ENCODE results near the gene ARPC2. TPM values are rescaled to one million over a fixed set of nuclear protein-coding genes. Genes with fewer than 3 reads are reported as not detected.

The ARPC2 gene
- total and polyA plus RNA-seq, 2 of the 13 experiments (the other 11 are each of a cell fraction or from before 2014, with no cell fraction given) = 168 to 303 TPM

GRCh38 chr2:218284106-218284811 is 67.3 kb downstream of the ARPC2 start (continued):
- TF ChIP-seq KDM3A (CRISPR knock-in tag; IDR thresholded peaks at IDR 0.05; ENCODE audit: low read depth) (0 out of 2 replicates have a peak, but pooled peaks have one; percentile 48), TRIM24 (CRISPR knock-in tag; IDR thresholded peaks at IDR 0.05) (no peak), HMGA1 (CRISPR knock-in tag; conservative IDR thresholded peaks at IDR 0.05) (no peak), NR2F1 (CRISPR knock-in tag; IDR thresholded peaks at IDR 0.05) (peak in 1 of 2 experiments; percentile 39; a peak in 1 of 4 replicates), ZNF20 (CRISPR knock-in tag; IDR thresholded peaks at IDR 0.05) (no peak), DZIP1 (CRISPR knock-in tag; IDR thresholded peaks at IDR 0.05) (peak; percentile 75; the same call in 1 of the 2 replicates), ZNF205 (CRISPR knock-in tag; IDR thresholded peaks at IDR 0.05) (no peak), PAXIP1 (CRISPR knock-in tag; conservative IDR thresholded peaks at IDR 0.05) (peak; percentile 65), MXD1 (CRISPR knock-in tag; IDR thresholded peaks at IDR 0.05) (no peak; the same call in 1 of the 2 replicates), NPAS2 (CRISPR knock-in tag; IDR thresholded peaks at IDR 0.05; ENCODE audit: borderline replicate concordance) (no peak), KLF13 (CRISPR knock-in tag; IDR thresholded peaks at IDR 0.05) (no peak), REXO4 (CRISPR knock-in tag; IDR thresholded peaks at IDR 0.05; ENCODE audit: borderline replicate concordance) (no peak), SKI (IDR thresholded peaks at IDR 0.05; ENCODE audit: partially characterized antibody) (peak; percentile 41), JUND (CRISPR knock-in tag; IDR thresholded peaks at IDR 0.05) (no peak), ZSCAN31 (CRISPR knock-in tag; IDR thresholded peaks at IDR 0.05; ENCODE audit: low read depth) (0 out of 2 replicates have a peak, but pooled peaks have one; percentile 73), MXI1 (IDR thresholded peaks at IDR 0.05; ENCODE audit: borderline replicate concordance, low read depth, low read length) (no peak), THAP8 (CRISPR knock-in tag; IDR thresholded peaks at IDR 0.05; ENCODE audit: borderline replicate concordance) (no peak), ZMYM4 (CRISPR knock-in tag; IDR thresholded peaks at IDR 0.05) (peak; percentile 42; the same call in 1 of the 2 replicates), ZFP91 (CRISPR knock-in tag; IDR thresholded peaks at IDR 0.05; ENCODE audit: borderline replicate concordance) (0 out of 2 replicates have a peak, but pooled peaks have one; percentile 53), ZNF747 (CRISPR knock-in tag; IDR thresholded peaks at IDR 0.05; ENCODE audit: borderline replicate concordance) (0 out of 2 replicates have a peak, but pooled peaks have one; percentile 70)
